Loucy (cell line): ENCODE data around the gene CHMP1A.
"Not testable (repeated sequence)": the region's sequence is repeated elsewhere in the genome, so short reads cannot be mapped to it uniquely, and the experiment has no call there.

Experiments
- H2AFZ ChIP-seq: fragments of 200-600 bp; sonication (generic); 2 replicates; pipeline ENCODE4 v1.6.0; 2016; ENCODE audit warnings: antibody characterized with exemption, mild to moderate bottlenecking, low read length, moderate library complexity
- H3F3A ChIP-seq: fragments of 200-600 bp; 2 replicates; pipeline ENCODE4 v1.6.0; 2016; ENCODE audit warnings: antibody characterized with exemption, low read depth, mild to moderate bottlenecking
- H3K27me3 ChIP-seq: fragments of 200-600 bp; sonication (generic); 2 replicates; pipeline ENCODE4 v1.6.1; 2014; ENCODE audit warnings: low read length, mild to moderate bottlenecking; ENCODE audit not compliant: insufficient read depth, poor library complexity, severe bottlenecking
- H3K36me3 ChIP-seq: fragments of 200-600 bp; sonication (generic); 2 replicates; pipeline ENCODE4 v1.6.1; 2016; ENCODE audit warnings: low read length; ENCODE audit not compliant: insufficient read depth
- H3K4me1 ChIP-seq: fragments of 200-600 bp; sonication (generic); 2 replicates; pipeline ENCODE4 v1.5.1; 2014; ENCODE audit warnings: low read length, mild to moderate bottlenecking; ENCODE audit not compliant: insufficient read depth, poor library complexity, severe bottlenecking
- H3K4me2 ChIP-seq: fragments of 200-600 bp; sonication (generic); 2 replicates; pipeline ENCODE4 v1.6.0; 2014; ENCODE audit warnings: antibody characterized with exemption, low read length, low read depth, mild to moderate bottlenecking; ENCODE audit not compliant: poor library complexity, severe bottlenecking
- H3K4me3 ChIP-seq: fragments of 200-600 bp; sonication (generic); 2 replicates; pipeline ENCODE4 v1.5.1; 2014; ENCODE audit warnings: low read length, mild to moderate bottlenecking, mixed read lengths; ENCODE audit not compliant: poor library complexity, severe bottlenecking
- H3K79me2 ChIP-seq: fragments of 200-600 bp; sonication (generic); 2 replicates; pipeline ENCODE4 v1.6.1; 2014; ENCODE audit warnings: low read length; ENCODE audit not compliant: insufficient read depth
- H3K9ac ChIP-seq: fragments of 200-600 bp; sonication (generic); 2 replicates; pipeline ENCODE4 v1.6.0; 2014; ENCODE audit warnings: mild to moderate bottlenecking, low read depth, low read length, moderate library complexity; ENCODE audit not compliant: poor library complexity, severe bottlenecking
- H3K9me2 ChIP-seq: fragments of 200-600 bp; sonication (generic); replicated peaks from 2 replicates; pipeline ENCODE4 v1.6.1; 2016; ENCODE audit warnings: low read depth, low read length, mixed read lengths
- H3K9me3 ChIP-seq: fragments of 200-600 bp; sonication (generic); 2 replicates; pipeline ENCODE4 v1.6.1; 2014; ENCODE audit warnings: mild to moderate bottlenecking, antibody characterized with exemption, low read length, low read depth; ENCODE audit not compliant: insufficient read depth
- H4K20me1 ChIP-seq: fragments of 200-600 bp; sonication (generic); 2 replicates; pipeline ENCODE4 v1.6.0; 2014; ENCODE audit warnings: antibody characterized with exemption, low read length, mild to moderate bottlenecking; ENCODE audit not compliant: insufficient read depth, poor library complexity, severe bottlenecking
- EZH2phosphoT487 ChIP-seq: fragments of 200-600 bp; IDR thresholded peaks from 2 replicates; pipeline ENCODE4 v1.6.1; 2018; ENCODE audit warnings: antibody characterized with exemption, mild to moderate bottlenecking, moderate library complexity, borderline replicate concordance
- TF ChIP-seq, protein P1 (sequence below): fragments of 200-600 bp; sonication (generic); conservative IDR thresholded peaks from 2 replicates; pipeline ENCODE4 v1.5.1; 2014; ENCODE audit warnings: mild to moderate bottlenecking, antibody characterized with exemption, low read length

Gene CHMP1A

DNA sequence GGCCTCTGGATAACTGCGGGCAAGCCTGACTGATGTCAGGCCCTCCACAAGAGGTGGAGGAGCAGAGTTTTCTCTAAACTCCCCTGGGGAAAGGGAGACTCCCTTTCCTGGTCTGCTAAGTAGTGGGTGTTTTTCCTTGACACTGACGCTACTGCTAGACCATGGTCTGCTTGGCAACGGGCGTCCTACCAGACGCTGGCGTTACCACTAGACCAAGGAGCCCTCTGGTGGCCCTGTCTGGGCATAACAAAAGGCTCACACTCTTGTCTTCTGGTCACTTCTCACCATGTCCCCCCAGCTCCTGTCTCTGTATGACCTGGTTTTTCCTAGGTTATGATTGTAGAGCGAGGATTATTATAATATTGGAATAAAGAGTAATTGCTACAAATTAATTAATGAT, 9.5 kb upstream of the CHMP1A start:
- H3K36me3 ChIP-seq, H2AFZ ChIP-seq, H3F3A ChIP-seq, H3K79me2 ChIP-seq, H3K9ac ChIP-seq, H4K20me1 ChIP-seq, H3K27me3 ChIP-seq, H3K9me2 ChIP-seq, H3K4me3 ChIP-seq, H3K4me2 ChIP-seq, H3K9me3 ChIP-seq: not testable (repeated sequence)
- TF ChIP-seq, protein P1, sequence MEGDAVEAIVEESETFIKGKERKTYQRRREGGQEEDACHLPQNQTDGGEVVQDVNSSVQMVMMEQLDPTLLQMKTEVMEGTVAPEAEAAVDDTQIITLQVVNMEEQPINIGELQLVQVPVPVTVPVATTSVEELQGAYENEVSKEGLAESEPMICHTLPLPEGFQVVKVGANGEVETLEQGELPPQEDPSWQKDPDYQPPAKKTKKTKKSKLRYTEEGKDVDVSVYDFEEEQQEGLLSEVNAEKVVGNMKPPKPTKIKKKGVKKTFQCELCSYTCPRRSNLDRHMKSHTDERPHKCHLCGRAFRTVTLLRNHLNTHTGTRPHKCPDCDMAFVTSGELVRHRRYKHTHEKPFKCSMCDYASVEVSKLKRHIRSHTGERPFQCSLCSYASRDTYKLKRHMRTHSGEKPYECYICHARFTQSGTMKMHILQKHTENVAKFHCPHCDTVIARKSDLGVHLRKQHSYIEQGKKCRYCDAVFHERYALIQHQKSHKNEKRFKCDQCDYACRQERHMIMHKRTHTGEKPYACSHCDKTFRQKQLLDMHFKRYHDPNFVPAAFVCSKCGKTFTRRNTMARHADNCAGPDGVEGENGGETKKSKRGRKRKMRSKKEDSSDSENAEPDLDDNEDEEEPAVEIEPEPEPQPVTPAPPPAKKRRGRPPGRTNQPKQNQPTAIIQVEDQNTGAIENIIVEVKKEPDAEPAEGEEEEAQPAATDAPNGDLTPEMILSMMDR = 0 out of 2 replicates have a peak, but pooled peaks have one; percentile 16
- peaks cover 18% of the 10 kb centered on the region for H3K4me1 ChIP-seq

DNA sequence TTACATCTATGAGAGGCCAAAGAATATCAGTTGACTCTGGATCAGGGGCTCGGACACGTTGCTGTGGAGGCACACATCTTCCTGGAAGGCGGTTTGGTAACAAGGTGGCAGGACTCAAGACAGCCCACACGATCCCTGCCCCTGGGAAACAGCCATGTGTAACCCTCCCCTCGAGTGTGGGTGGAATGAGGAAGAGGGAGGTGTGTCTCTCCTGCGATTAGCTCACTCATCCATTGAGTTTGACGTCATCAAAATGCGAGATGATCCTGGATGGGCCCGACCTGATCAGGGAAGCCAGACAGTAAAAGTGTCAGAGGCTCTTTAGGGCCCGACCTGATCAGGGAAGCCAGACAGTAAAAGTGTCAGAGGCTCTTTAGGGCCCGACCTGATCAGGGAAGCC, 6.7 kb upstream of the CHMP1A start:
- H3K36me3 ChIP-seq, H4K20me1 ChIP-seq, H3K9me2 ChIP-seq: not testable (repeated sequence)

DNA sequence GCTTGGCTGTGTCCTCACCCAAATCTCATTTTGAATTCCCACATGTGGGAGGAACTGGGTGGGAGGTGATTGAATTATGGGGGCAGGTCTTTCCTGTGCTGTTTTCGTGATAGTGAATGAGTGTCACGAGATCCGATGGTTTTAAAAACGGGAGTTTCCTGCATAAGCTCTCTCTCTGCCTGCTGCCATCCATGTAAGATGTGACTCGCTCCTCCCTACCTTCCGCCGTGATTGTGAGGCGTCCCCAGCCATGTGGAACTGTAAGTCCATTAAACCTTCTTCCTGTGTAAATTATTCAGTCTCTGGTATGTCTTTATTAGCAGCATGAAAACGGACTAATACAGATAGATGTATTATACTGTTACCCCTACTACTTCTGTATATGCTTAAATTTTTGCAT, 3.7 kb upstream of the CHMP1A start:
- H3K4me1 ChIP-seq = peaks cover 4% of the 10 kb centered on the region
- TF ChIP-seq EZH2phosphoT487 = no peak
- TF ChIP-seq, protein P1 = no peak
- H2AFZ ChIP-seq = no peak overlapping the region
- no peaks in the 10 kb centered on the region for H3F3A ChIP-seq
- no peaks in the 10 kb centered on the region for H3K9me2 ChIP-seq
- peaks cover 7% of the 10 kb centered on the region for H4K20me1 ChIP-seq
- H3K4me2 ChIP-seq = no peak overlapping the region
- H3K4me3 ChIP-seq = no peak overlapping the region
- H3K27me3 ChIP-seq = no peaks in the 10 kb centered on the region
- peaks cover 26% of the 10 kb centered on the region for H3K79me2 ChIP-seq
- no peaks in the 10 kb centered on the region for H3K36me3 ChIP-seq
- H3K9me3 ChIP-seq = no peaks in the 10 kb centered on the region
- H3K9ac ChIP-seq = no peak overlapping the region

More for the DNA sequence above, 6.7 kb upstream of the CHMP1A start:
- not testable (repeated sequence) for H3K4me3 ChIP-seq, H2AFZ ChIP-seq, H3K79me2 ChIP-seq, H3K9me3 ChIP-seq, H3K27me3 ChIP-seq, H3K4me2 ChIP-seq, H3K4me1 ChIP-seq, H3F3A ChIP-seq, H3K9ac ChIP-seq

DNA sequence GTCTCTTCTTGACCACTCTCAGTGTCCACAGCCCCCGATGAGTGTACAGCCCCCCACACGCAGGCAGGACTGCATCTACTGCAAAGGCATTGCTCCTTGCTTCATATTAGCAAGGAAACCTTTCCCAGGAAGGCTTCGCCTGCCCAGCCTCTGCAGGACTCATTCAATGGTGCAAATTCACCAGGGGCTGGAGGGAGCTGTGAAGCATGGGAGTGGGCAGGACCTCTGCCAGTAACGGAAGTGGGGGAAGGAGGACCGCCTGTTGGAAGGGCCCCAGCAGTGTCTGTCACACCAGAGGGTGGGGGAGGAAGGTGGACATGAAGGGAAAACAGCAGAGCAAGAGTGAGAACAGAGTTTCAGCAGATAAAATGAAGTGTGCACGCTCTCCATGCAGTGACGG, 2.6 kb upstream of the CHMP1A start:
- Histone ChIP-seq H3K9ac (no peak overlapping the region), H3K9me2 (no peaks in the 10 kb centered on the region)

More for the DNA sequence above, 2.6 kb upstream of the CHMP1A start:
- H4K20me1 ChIP-seq = peaks cover 7% of the 10 kb centered on the region
- TF ChIP-seq EZH2phosphoT487 = no peak
- no peaks in the 10 kb centered on the region for H3K36me3 ChIP-seq
- H3K9me3 ChIP-seq = no peaks in the 10 kb centered on the region
- H3F3A ChIP-seq = no peaks in the 10 kb centered on the region
- peaks cover 4% of the 10 kb centered on the region for H3K4me1 ChIP-seq
- no peak overlapping the region for H2AFZ ChIP-seq
- no peak overlapping the region for H3K4me3 ChIP-seq
- peaks cover 28% of the 10 kb centered on the region for H3K79me2 ChIP-seq
- H3K4me2 ChIP-seq = peak overlapping the region; percentile 24
- H3K27me3 ChIP-seq = no peaks in the 10 kb centered on the region
